RWPE2 (cell line): Measurements from ENCODE around the gene TTC39B.

Experiments used
- ATAC-seq: fragments of 200-7000 bp; cut with Tn5 transposase; 3 replicates; pipeline ENCODE4 v1.9.1; 2021; ENCODE audit warnings: low read depth
- DNase-seq: peaks from one replicate; pipeline ENCODE4 v3.0.0-alpha.2; 2020; ENCODE audit warnings: low spot score
- H3K27ac ChIP-seq: fragments of 450-650 bp; 2 replicates; pipeline ENCODE4 v1.5.1; 2017; ENCODE audit warnings: mild to moderate bottlenecking; ENCODE audit not compliant: poor library complexity, severe bottlenecking
- H3K27me3 ChIP-seq: fragments of 250-450 bp; sonication (Bioruptor Pico); 2 replicates; pipeline ENCODE4 v1.5.1; 2021; ENCODE audit warnings: mild to moderate bottlenecking, moderate library complexity; ENCODE audit not compliant: insufficient read depth, poor library complexity, severe bottlenecking
- H3K36me3 ChIP-seq: fragments of 250-450 bp; sonication (Bioruptor Pico); 2 replicates; pipeline ENCODE4 v1.5.1; 2020; ENCODE audit warnings: low read depth, mild to moderate bottlenecking, moderate library complexity
- H3K4me1 ChIP-seq: fragments of 250-450 bp; sonication (Bioruptor Pico); 2 replicates; pipeline ENCODE4 v1.5.1; 2021; ENCODE audit warnings: mild to moderate bottlenecking, moderate library complexity; ENCODE audit not compliant: insufficient read depth, poor library complexity, severe bottlenecking
- H3K4me3 ChIP-seq: fragments of 250-450 bp; sonication (Bioruptor Pico); 2 replicates; pipeline ENCODE4 v1.5.1; 2021; ENCODE audit warnings: mild to moderate bottlenecking, moderate library complexity; ENCODE audit not compliant: severe bottlenecking
- H3K9me3 ChIP-seq: fragments of 250-450 bp; sonication (Bioruptor Pico); 2 replicates; pipeline ENCODE4 v1.5.1; 2021; ENCODE audit warnings: mild to moderate bottlenecking, moderate library complexity; ENCODE audit not compliant: severe bottlenecking
- TF ChIP-seq, protein P1 (sequence below): fragments of 450-650 bp; IDR thresholded peaks from one replicate; pipeline ENCODE4 v1.5.1; 2017; ENCODE audit warnings: mild to moderate bottlenecking, moderate library complexity; ENCODE audit not compliant: poor library complexity, severe bottlenecking

Gene TTC39B

DNA sequence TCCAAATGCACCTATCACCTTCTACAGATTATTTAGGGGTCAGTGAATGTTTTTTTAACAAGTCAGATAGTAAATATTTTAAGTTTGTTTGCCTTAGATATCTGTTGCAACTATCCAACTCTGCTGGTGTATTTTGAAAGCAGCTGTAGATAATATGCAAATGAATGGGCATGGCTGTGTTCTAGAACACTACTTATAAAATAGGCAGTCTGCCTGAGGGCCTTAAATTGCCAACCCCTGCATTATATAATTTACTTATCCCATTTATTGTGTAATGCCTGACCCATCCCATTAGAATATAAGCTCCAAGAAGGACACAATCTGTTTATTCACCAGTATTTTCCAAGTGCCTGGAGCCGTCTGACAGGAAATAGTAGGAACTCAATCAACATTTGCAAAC, 149.0 kb downstream of the TTC39B start:
- H3K27me3 ChIP-seq: no peaks in the 10 kb centered on the region
- no peak overlapping the region for H3K27ac ChIP-seq
- no peak overlapping the region for H3K4me3 ChIP-seq
- no peaks in the 10 kb centered on the region for H3K36me3 ChIP-seq
- TF ChIP-seq, protein P1, sequence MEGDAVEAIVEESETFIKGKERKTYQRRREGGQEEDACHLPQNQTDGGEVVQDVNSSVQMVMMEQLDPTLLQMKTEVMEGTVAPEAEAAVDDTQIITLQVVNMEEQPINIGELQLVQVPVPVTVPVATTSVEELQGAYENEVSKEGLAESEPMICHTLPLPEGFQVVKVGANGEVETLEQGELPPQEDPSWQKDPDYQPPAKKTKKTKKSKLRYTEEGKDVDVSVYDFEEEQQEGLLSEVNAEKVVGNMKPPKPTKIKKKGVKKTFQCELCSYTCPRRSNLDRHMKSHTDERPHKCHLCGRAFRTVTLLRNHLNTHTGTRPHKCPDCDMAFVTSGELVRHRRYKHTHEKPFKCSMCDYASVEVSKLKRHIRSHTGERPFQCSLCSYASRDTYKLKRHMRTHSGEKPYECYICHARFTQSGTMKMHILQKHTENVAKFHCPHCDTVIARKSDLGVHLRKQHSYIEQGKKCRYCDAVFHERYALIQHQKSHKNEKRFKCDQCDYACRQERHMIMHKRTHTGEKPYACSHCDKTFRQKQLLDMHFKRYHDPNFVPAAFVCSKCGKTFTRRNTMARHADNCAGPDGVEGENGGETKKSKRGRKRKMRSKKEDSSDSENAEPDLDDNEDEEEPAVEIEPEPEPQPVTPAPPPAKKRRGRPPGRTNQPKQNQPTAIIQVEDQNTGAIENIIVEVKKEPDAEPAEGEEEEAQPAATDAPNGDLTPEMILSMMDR: no peak
- no peaks in the 10 kb centered on the region for H3K9me3 ChIP-seq
- peaks cover 6% of the 10 kb centered on the region for H3K4me1 ChIP-seq
- ATAC-seq (no peak), DNase-seq (no peak)

DNA sequence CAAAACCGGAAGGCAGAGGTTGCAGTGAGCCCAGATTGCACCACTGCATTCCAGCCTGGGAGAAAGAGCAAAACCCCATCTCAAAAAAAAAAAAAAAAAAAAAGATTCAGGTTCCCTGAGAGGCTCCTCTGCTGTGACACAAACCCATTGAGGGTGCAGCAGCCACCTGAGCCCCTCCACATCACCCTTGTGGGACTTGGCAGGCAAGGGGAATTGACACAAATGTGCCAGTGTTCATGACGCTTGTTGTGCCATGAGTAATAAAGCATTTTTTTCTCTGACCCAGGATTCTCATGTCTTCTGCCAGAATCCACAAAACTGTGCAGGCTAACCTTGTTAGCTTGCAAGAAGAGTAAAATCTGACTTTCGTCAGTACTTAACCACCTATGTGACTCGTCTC, 149.6 kb downstream of the TTC39B start:
- Histone ChIP-seq H3K36me3 (no peaks in the 10 kb centered on the region), H3K9me3 (no peaks in the 10 kb centered on the region), H3K4me1 (peaks cover 6% of the 10 kb centered on the region), H3K27ac (no peak overlapping the region), H3K4me3 (no peak overlapping the region), H3K27me3 (no peaks in the 10 kb centered on the region)
- ATAC-seq (no peak), DNase-seq (no peak)
- TF ChIP-seq, protein P1: no peak

DNA sequence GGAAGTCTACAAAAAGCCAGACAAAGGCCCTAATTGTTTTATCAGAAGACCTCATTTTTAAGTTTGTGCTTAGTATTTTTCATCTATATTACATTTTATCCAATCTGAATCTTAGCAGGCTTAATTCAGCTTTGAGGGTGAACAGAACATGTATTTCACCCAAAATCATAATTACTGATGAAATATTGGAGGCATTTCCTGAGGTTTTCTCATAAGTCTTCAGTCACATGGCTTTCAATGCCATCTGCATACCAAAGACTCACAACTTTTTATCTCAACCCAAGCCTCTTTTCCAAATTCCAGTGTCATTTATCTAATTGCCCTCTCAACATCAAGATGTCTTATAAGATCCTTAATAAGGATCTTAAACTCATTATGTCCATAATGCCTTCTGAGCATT, 150.8 kb downstream of the TTC39B start:
- Histone ChIP-seq H3K27me3 (no peaks in the 10 kb centered on the region), H3K36me3 (no peaks in the 10 kb centered on the region), H3K4me3 (no peak overlapping the region), H3K27ac (no peak overlapping the region), H3K9me3 (no peaks in the 10 kb centered on the region), H3K4me1 (peaks cover 6% of the 10 kb centered on the region)
- DNase-seq (no peak), ATAC-seq (no peak)
- TF ChIP-seq, protein P1: no peak

DNA sequence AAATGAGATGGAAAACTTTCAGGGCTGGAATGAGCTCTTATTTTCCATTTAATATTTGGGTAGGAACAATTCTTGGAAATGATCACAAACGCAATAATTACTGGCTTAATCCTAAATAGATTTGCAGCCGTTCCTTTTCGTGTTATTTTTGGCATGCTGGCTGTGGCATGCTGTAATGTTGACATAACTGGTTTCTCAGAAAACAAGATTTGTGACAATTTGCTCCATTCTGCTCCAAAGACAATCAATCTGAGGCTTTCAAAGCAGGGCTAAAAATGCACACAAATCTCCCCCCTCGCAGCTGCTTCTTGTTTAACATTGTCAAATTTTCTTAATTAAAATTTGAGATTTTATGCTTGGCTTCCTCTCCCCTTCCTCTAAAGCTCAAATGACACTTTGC, 151.2 kb downstream of the TTC39B start:
- Histone ChIP-seq H3K4me1 (peaks cover 6% of the 10 kb centered on the region), H3K36me3 (no peaks in the 10 kb centered on the region), H3K27ac (no peak overlapping the region), H3K4me3 (no peak overlapping the region), H3K9me3 (no peaks in the 10 kb centered on the region), H3K27me3 (no peaks in the 10 kb centered on the region)
- no peak for ATAC-seq
- TF ChIP-seq, protein P1: no peak
- no peak for DNase-seq

DNA sequence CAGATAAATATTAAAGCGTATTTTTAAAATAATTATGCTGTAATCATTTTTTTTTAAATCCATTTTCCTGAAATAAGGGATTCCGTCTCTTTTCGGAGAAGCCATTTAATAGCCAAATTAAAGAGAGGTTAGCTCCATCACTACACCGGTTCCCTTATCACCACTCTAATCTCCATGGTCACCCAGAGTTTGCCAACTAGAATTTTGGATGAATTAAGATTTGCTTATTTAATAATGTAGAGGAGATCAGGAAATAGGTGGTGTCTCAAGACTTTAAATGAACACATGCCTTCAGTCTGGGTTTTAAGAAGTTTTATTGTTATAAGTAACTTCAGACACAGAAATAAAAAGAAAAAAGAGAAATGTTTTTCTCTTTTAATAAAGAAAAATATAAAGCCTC, 151.7 kb downstream of the TTC39B start:
- Histone ChIP-seq H3K27ac (no peak overlapping the region), H3K4me1 (peaks cover 6% of the 10 kb centered on the region), H3K27me3 (no peaks in the 10 kb centered on the region), H3K4me3 (no peak overlapping the region), H3K36me3 (no peaks in the 10 kb centered on the region), H3K9me3 (no peaks in the 10 kb centered on the region)
- DNase-seq: no peak
- ATAC-seq: no peak
- TF ChIP-seq, protein P1: no peak
